ENCODE data around the gene NEK4.

Gene NEK4

GRCh38 chr3:52770496-52771333 lies at the start of gene NEK4:
TSS of gene NEK4 (minus strand) at chr3:52770940. CDS start at chr3:52770746, 194 bp downstream.
- Histone ChIP-seq H3K27ac (ENCODE audit: low read length) (peak within 1 kb of the TSS; percentile 76), H3K36me3 (ENCODE audit: control insufficient read depth in 1 of 2, insufficient read depth in 2 of 2, low read length in 2 of 2) (peaks cover 11 to 12% of the 10 kb centered on the region in 2 donors), H3K27me3 (ENCODE audit: low read depth, low read length) (no peaks in the 10 kb centered on the region), H3K9me3 (ENCODE audit: control insufficient read depth in 1 of 2, low read length in 2 of 2) (no peaks in the 10 kb centered on the region), H3K4me3 (ENCODE audit: low read depth in 1 of 2, low read length in 2 of 2) (peak within 1 kb of the TSS; percentile 77 to 93), H3K4me1 (ENCODE audit: control insufficient read depth in 1 of 2, insufficient read depth in 2 of 2, low read length in 2 of 2) (peaks cover 9 to 15% of the 10 kb centered on the region in 2 donors)

GRCh38 chr3:52819936-52820335 lies 49.2 kb upstream of the NEK4 start:
- no peak overlapping the region for H3K27ac ChIP-seq (ENCODE audit: low read length)
- no peaks in the 10 kb centered on the region for H3K9me3 ChIP-seq (ENCODE audit: control insufficient read depth in 1 of 2, low read length in 2 of 2)
- peaks cover 0 to 15% of the 10 kb centered on the region in 2 donors for H3K36me3 ChIP-seq (ENCODE audit: control insufficient read depth in 1 of 2, insufficient read depth in 2 of 2, low read length in 2 of 2)
- H3K4me1 ChIP-seq (ENCODE audit: control insufficient read depth in 1 of 2, insufficient read depth in 2 of 2, low read length in 2 of 2) = no peaks in the 10 kb centered on the region
- no peak overlapping the region for H3K4me3 ChIP-seq (ENCODE audit: low read depth in 1 of 2, low read length in 2 of 2)
- H3K27me3 ChIP-seq (ENCODE audit: low read depth, low read length) = no peaks in the 10 kb centered on the region

- Histone ChIP-seq H3K27ac (ENCODE audit: low read length) (no peak overlapping the region), H3K9me3 (ENCODE audit: control insufficient read depth in 1 of 2, low read length in 2 of 2) (no peaks in the 10 kb centered on the region), H3K4me3 (ENCODE audit: low read depth in 1 of 2, low read length in 2 of 2) (no peak overlapping the region), H3K27me3 (ENCODE audit: low read depth, low read length) (no peaks in the 10 kb centered on the region), H3K36me3 (ENCODE audit: control insufficient read depth in 1 of 2, insufficient read depth in 2 of 2, low read length in 2 of 2) (peaks cover 0 to 2% of the 10 kb centered on the region in 2 donors), H3K4me1 (ENCODE audit: control insufficient read depth in 1 of 2, insufficient read depth in 2 of 2, low read length in 2 of 2) (no peaks in the 10 kb centered on the region)
These were observed 47.1 kb upstream of the NEK4 start for GRCh38 chr3:52817860-52818259.

- Histone ChIP-seq H3K9me3 (ENCODE audit: control insufficient read depth in 1 of 2, low read length in 2 of 2) (no peaks in the 10 kb centered on the region), H3K27ac (ENCODE audit: low read length) (no peak overlapping the region), H3K27me3 (ENCODE audit: low read depth, low read length) (no peaks in the 10 kb centered on the region), H3K36me3 (ENCODE audit: control insufficient read depth in 1 of 2, insufficient read depth in 2 of 2, low read length in 2 of 2) (no peaks in the 10 kb centered on the region), H3K4me3 (ENCODE audit: low read depth in 1 of 2, low read length in 2 of 2) (no peak overlapping the region), H3K4me1 (ENCODE audit: control insufficient read depth in 1 of 2, insufficient read depth in 2 of 2, low read length in 2 of 2) (no peaks in the 10 kb centered on the region)
These were observed 46.5 kb upstream of the NEK4 start for GRCh38 chr3:52817221-52817620.

GRCh38 chr3:52816654-52817053 lies 45.9 kb upstream of the NEK4 start:
- Histone ChIP-seq H3K4me1 (ENCODE audit: control insufficient read depth in 1 of 2, insufficient read depth in 2 of 2, low read length in 2 of 2) (no peaks in the 10 kb centered on the region), H3K4me3 (ENCODE audit: low read depth in 1 of 2, low read length in 2 of 2) (no peak overlapping the region), H3K27ac (ENCODE audit: low read length) (no peak overlapping the region), H3K36me3 (ENCODE audit: control insufficient read depth in 1 of 2, insufficient read depth in 2 of 2, low read length in 2 of 2) (no peaks in the 10 kb centered on the region), H3K27me3 (ENCODE audit: low read depth, low read length) (no peaks in the 10 kb centered on the region), H3K9me3 (ENCODE audit: control insufficient read depth in 1 of 2, low read length in 2 of 2) (no peaks in the 10 kb centered on the region)

GRCh38 chr3:52816199-52816598 lies 45.5 kb upstream of the NEK4 start:
- no peak overlapping the region for H3K27ac ChIP-seq (ENCODE audit: low read length)
- H3K36me3 ChIP-seq (ENCODE audit: control insufficient read depth in 1 of 2, insufficient read depth in 2 of 2, low read length in 2 of 2) = no peaks in the 10 kb centered on the region
- H3K9me3 ChIP-seq (ENCODE audit: control insufficient read depth in 1 of 2, low read length in 2 of 2) = no peaks in the 10 kb centered on the region
- no peak overlapping the region for H3K4me3 ChIP-seq (ENCODE audit: low read depth in 1 of 2, low read length in 2 of 2)
- no peaks in the 10 kb centered on the region for H3K4me1 ChIP-seq (ENCODE audit: control insufficient read depth in 1 of 2, insufficient read depth in 2 of 2, low read length in 2 of 2)
- no peaks in the 10 kb centered on the region for H3K27me3 ChIP-seq (ENCODE audit: low read depth, low read length)

GRCh38 chr3:52813810-52814209 lies 43.1 kb upstream of the NEK4 start:
- Histone ChIP-seq H3K9me3 (ENCODE audit: control insufficient read depth in 1 of 2, low read length in 2 of 2) (no peaks in the 10 kb centered on the region), H3K27ac (ENCODE audit: low read length) (no peak overlapping the region), H3K4me3 (ENCODE audit: low read depth in 1 of 2, low read length in 2 of 2) (no peak overlapping the region), H3K36me3 (ENCODE audit: control insufficient read depth in 1 of 2, insufficient read depth in 2 of 2, low read length in 2 of 2) (no peaks in the 10 kb centered on the region), H3K27me3 (ENCODE audit: low read depth, low read length) (no peaks in the 10 kb centered on the region), H3K4me1 (ENCODE audit: control insufficient read depth in 1 of 2, insufficient read depth in 2 of 2, low read length in 2 of 2) (no peaks in the 10 kb centered on the region)

GRCh38 chr3:52811452-52812011 lies 40.8 kb upstream of the NEK4 start:
- Histone ChIP-seq H3K27me3 (ENCODE audit: low read depth, low read length) (no peaks in the 10 kb centered on the region), H3K4me3 (ENCODE audit: low read depth in 1 of 2, low read length in 2 of 2) (no peak overlapping the region), H3K36me3 (ENCODE audit: control insufficient read depth in 1 of 2, insufficient read depth in 2 of 2, low read length in 2 of 2) (no peaks in the 10 kb centered on the region), H3K9me3 (ENCODE audit: control insufficient read depth in 1 of 2, low read length in 2 of 2) (no peaks in the 10 kb centered on the region), H3K27ac (ENCODE audit: low read length) (no peak overlapping the region), H3K4me1 (ENCODE audit: control insufficient read depth in 1 of 2, insufficient read depth in 2 of 2, low read length in 2 of 2) (no peaks in the 10 kb centered on the region)

- Histone ChIP-seq H3K9me3 (ENCODE audit: control insufficient read depth in 1 of 2, low read length in 2 of 2) (no peaks in the 10 kb centered on the region), H3K27ac (ENCODE audit: low read length) (no peak overlapping the region), H3K4me3 (ENCODE audit: low read depth in 1 of 2, low read length in 2 of 2) (no peak overlapping the region), H3K36me3 (ENCODE audit: control insufficient read depth in 1 of 2, insufficient read depth in 2 of 2, low read length in 2 of 2) (no peaks in the 10 kb centered on the region), H3K4me1 (ENCODE audit: control insufficient read depth in 1 of 2, insufficient read depth in 2 of 2, low read length in 2 of 2) (no peaks in the 10 kb centered on the region), H3K27me3 (ENCODE audit: low read depth, low read length) (no peaks in the 10 kb centered on the region)
These were observed 40.2 kb upstream of the NEK4 start for GRCh38 chr3:52810923-52811322.

- no peak overlapping the region for H3K27ac ChIP-seq (ENCODE audit: low read length)
- H3K4me1 ChIP-seq (ENCODE audit: control insufficient read depth in 1 of 2, insufficient read depth in 2 of 2, low read length in 2 of 2) = no peaks in the 10 kb centered on the region
- no peaks in the 10 kb centered on the region for H3K9me3 ChIP-seq (ENCODE audit: control insufficient read depth in 1 of 2, low read length in 2 of 2)
- H3K27me3 ChIP-seq (ENCODE audit: low read depth, low read length) = no peaks in the 10 kb centered on the region
- no peaks in the 10 kb centered on the region for H3K36me3 ChIP-seq (ENCODE audit: control insufficient read depth in 1 of 2, insufficient read depth in 2 of 2, low read length in 2 of 2)
- H3K4me3 ChIP-seq (ENCODE audit: low read depth in 1 of 2, low read length in 2 of 2) = no peak overlapping the region
These were observed 39.1 kb upstream of the NEK4 start for GRCh38 chr3:52809662-52810377.

GRCh38 chr3:52809149-52809548 lies 38.4 kb upstream of the NEK4 start:
- no peak overlapping the region for H3K27ac ChIP-seq (ENCODE audit: low read length)

More at GRCh38 chr3:52809149-52809548, 38.4 kb upstream of the NEK4 start:
- no peaks in the 10 kb centered on the region for H3K36me3 ChIP-seq (ENCODE audit: control insufficient read depth in 1 of 2, insufficient read depth in 2 of 2, low read length in 2 of 2)
- H3K27me3 ChIP-seq (ENCODE audit: low read depth, low read length) = no peaks in the 10 kb centered on the region
- no peaks in the 10 kb centered on the region for H3K9me3 ChIP-seq (ENCODE audit: control insufficient read depth in 1 of 2, low read length in 2 of 2)
- no peak overlapping the region for H3K4me3 ChIP-seq (ENCODE audit: low read depth in 1 of 2, low read length in 2 of 2)
- no peaks in the 10 kb centered on the region for H3K4me1 ChIP-seq (ENCODE audit: control insufficient read depth in 1 of 2, insufficient read depth in 2 of 2, low read length in 2 of 2)
